B cell (primary cell): ENCODE data around the gene CD38. TPM values are rescaled to one million over a fixed set of nuclear protein-coding genes. Genes with fewer than 3 reads are reported as not detected.

Experiments
- ATAC-seq: fragments of 200-7000 bp; cut with Tn5 transposase; one replicate; pipeline ENCODE4 v1.10.0; 2021; ENCODE audit warnings: low read depth, mild to moderate bottlenecking, moderate number of reproducible peaks, moderate library complexity
- CTCF ChIA-PET: fragments of 350-600 bp; sonication (Branson Sonifier 250); formaldehyde crosslinking; loops from one replicate; lab custom pipeline; 2021; ENCODE audit warnings: antibody characterized with exemption, inconsistent platforms; lab: Charles Lee
- POLR2A ChIA-PET: fragments of 350-600 bp; sonication (Branson Sonifier 250); formaldehyde crosslinking; loops from one replicate; lab custom pipeline; 2021; ENCODE audit warnings: antibody characterized with exemption; lab: Charles Lee
- DNase-seq: peaks from one replicate; pipeline ENCODE4 v3.0.0; 2013
- H2AFZ ChIP-seq: 2 replicates; pipeline ENCODE4 v1.6.1; 2012; ENCODE audit warnings: mild to moderate bottlenecking, low read depth, low read length; ENCODE audit not compliant: insufficient read depth, poor library complexity, severe bottlenecking
- H3K27ac ChIP-seq, 2 donors: 1 replicate in 1 of 2; 2 replicates in 1 of 2; pipeline ENCODE4 v1.5.1; 2012 to 2013; ENCODE audit warnings: low read length in 2 of 2, mild to moderate bottlenecking in 2 of 2, moderate library complexity in 1 of 2
- H3K27me3 ChIP-seq, 4 experiments: fragments of 200-600 bp in 1 of 4; sonication (generic) in 1 of 4; replicated peaks in 1 of 4; 1 replicate in 2 of 4; 2 replicates in 2 of 4; pipeline versions ENCODE4 v1.6.1 to v1.7.0; 2013 to 2016; ENCODE audit warnings: low read length in 3 of 4, mild to moderate bottlenecking in 2 of 4, mixed read lengths in 1 of 4, moderate library complexity in 1 of 4; ENCODE audit not compliant: insufficient read depth in 4 of 4, control insufficient read depth in 3 of 4; ENCODE audit errors: control extremely low read depth in 1 of 4
- H3K36me3 ChIP-seq, 2 experiments: replicated peaks in 1 of 2; 1 replicate in 1 of 2; 2 replicates in 1 of 2; pipeline versions ENCODE4 v1.6.1 to v1.7.1; 2013; ENCODE audit warnings: low read length in 1 of 2; ENCODE audit not compliant: insufficient read depth in 2 of 2, control insufficient read depth in 1 of 2; ENCODE audit errors: control extremely low read depth in 1 of 2, extremely low read depth in 1 of 2
- H3K4me1 ChIP-seq, 2 donors: fragments of 200-600 bp in 1 of 2; sonication (generic) in 1 of 2; 1 replicate in 1 of 2; 2 replicates in 1 of 2; pipeline versions ENCODE4 v1.5.1 to v1.6.1; 2013 to 2017; ENCODE audit warnings: low read length in 2 of 2; ENCODE audit not compliant: control insufficient read depth in 2 of 2, insufficient read depth in 2 of 2
- H3K4me2 ChIP-seq: replicated peaks from 2 replicates; pipeline ENCODE3; 2012; ENCODE audit warnings: mild to moderate bottlenecking, low read depth, low read length; ENCODE audit not compliant: poor library complexity, severe bottlenecking
- H3K4me3 ChIP-seq, 5 experiments: fragments of 200-600 bp in 1 of 5; sonication (generic) in 1 of 5; 1 replicate in 3 of 5; 2 replicates in 2 of 5; pipeline versions ENCODE4 v1.5.1 to v1.7.0; 2011 to 2016; ENCODE audit warnings: low read length in 4 of 5, mild to moderate bottlenecking in 4 of 5, low read depth in 2 of 5, control low read depth in 1 of 5, moderate library complexity in 1 of 5; ENCODE audit not compliant: insufficient read depth in 1 of 5; ENCODE audit errors: control extremely low read depth in 1 of 5, extremely low read depth in 1 of 5
- H3K79me2 ChIP-seq: fragments of 200-600 bp; sonication (generic); one replicate; pipeline ENCODE4 v1.6.0; 2016; ENCODE audit warnings: low read length; ENCODE audit not compliant: control insufficient read depth, insufficient read depth
- H3K9ac ChIP-seq: fragments of 200-600 bp; sonication (generic); 2 replicates; pipeline ENCODE4 v1.6.1; 2017; ENCODE audit warnings: mild to moderate bottlenecking, low read length, moderate library complexity
- H3K9me3 ChIP-seq, 3 donors: one replicate each; pipeline versions ENCODE4 v1.6.1 to v1.7.1; 2013; ENCODE audit warnings: low read length in 2 of 3; ENCODE audit not compliant: control insufficient read depth in 2 of 3, insufficient read depth in 1 of 3; ENCODE audit errors: control extremely low read depth in 1 of 3
- H4K20me1 ChIP-seq: 2 replicates; pipeline ENCODE4 v1.6.0; 2012; ENCODE audit warnings: mild to moderate bottlenecking, low read length; ENCODE audit not compliant: insufficient read depth, control insufficient read depth, poor library complexity, severe bottlenecking
- H3K27ac Mint-ChIP-seq: one replicate; pipeline ENCODE4 v1.8.0; 2021; ENCODE audit warnings: mixed read lengths
- H3K27me3 Mint-ChIP-seq: one replicate; pipeline ENCODE4 v1.8.0; 2021; ENCODE audit warnings: mixed read lengths
- H3K4me1 Mint-ChIP-seq: one replicate; pipeline ENCODE4 v1.8.0; 2021; ENCODE audit warnings: mixed read lengths
- H3K4me3 Mint-ChIP-seq: one replicate; pipeline ENCODE4 v1.8.0; 2021; ENCODE audit warnings: mixed read lengths
- H3K9me3 Mint-ChIP-seq: one replicate; pipeline ENCODE4 v1.8.0; 2022; ENCODE audit warnings: mixed read lengths; ENCODE audit not compliant: insufficient read depth
- EZH2 ChIP-seq: IDR thresholded peaks from 2 replicates; pipeline ENCODE4 v1.6.1; 2012; ENCODE audit warnings: borderline replicate concordance, low read depth, mild to moderate bottlenecking, moderate library complexity, low read length; ENCODE audit not compliant: insufficient read depth, poor library complexity, severe bottlenecking
- WGBS: methylation state at CpG from one replicate; pipeline ENCODE4 v1.1.5; 2013; ENCODE audit warnings: missing lambda C conversion rate; ENCODE audit not compliant: insufficient coverage; 5-methylcytosine and 5-hydroxymethylcytosine counted together
- intact Hi-C: fragments of 100-400 bp; cut with micrococcal nuclease; formaldehyde crosslinking; loops from one replicate; pipeline ENCODE4 v1.10.0; 2022
- polyA plus RNA-seq: library from polyadenylated mRNA; depleted of rRNA; stranded (reverse); fragments of >200 nt; gene quantifications from 2 replicates; pipeline ENCODE4 v1.2.3, GENCODE V29; 2012
- total RNA-seq, 2 donors: library from RNA; stranded (reverse); fragments of 120-200 nt in 1 of 2; gene quantifications; 1 replicate in 1 of 2; 2 replicates in 1 of 2; pipeline versions ENCODE4 v1.2.3 to v1.2.4, GENCODE V29; 2013 to 2022
- TF ChIP-seq, protein P1 (sequence below): fragments of 200-600 bp; IDR thresholded peaks from one replicate; pipeline ENCODE4 v1.8.0; 2022; ENCODE audit warnings: antibody characterized with exemption, mild to moderate bottlenecking

The CD38 gene
- total and polyA plus RNA-seq, 2 donors (not counting 1 experiment from before 2014, with no cell fraction given), result 10.1 to 12.9 TPM

DNA sequence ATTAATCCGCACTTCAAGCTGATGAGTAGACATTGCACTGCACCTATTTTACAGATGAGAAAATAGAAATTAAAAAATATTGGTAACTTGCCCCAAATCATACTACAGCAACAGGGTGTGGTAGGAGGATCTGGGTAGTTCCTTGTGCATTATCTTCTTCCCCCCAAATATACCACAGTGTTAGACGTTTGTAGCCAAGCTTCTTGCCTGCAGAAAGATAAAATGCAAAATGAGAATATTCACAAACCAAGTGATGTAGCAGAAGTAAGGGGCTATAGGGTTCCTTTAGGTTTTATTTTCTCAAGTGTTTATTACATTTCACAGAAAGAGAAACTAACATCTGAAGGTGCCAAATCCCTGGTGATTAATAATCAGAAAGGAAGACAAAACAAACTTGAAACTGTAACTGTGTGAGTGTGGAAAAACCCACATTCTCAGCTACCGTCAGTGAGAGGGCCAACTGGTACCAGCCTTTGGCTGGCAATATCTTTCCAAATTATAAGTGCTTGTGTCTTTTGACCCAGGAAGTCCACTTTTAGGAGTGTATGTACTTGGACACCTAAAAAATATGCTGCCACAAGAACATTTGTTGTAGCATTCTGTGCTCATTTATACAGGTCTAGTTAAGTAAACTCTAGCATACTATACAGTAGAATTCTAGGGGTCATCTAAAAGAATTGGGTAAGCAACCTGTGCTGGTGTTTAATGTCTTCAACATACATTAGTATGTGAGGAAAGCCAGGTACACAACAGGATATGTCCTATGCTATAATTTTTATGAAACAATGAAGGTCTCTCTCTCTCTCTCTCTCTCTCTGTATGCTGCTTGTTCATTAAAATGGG lies 6.7 kb upstream of the CD38 start:
- Mint-ChIP-seq H3K4me3 (no peak overlapping the region), H3K27ac (no peak overlapping the region), H3K4me1 (peaks cover 7% of the 10 kb centered on the region), H3K27me3 (peaks cover 5% of the 10 kb centered on the region), H3K9me3 (no peaks in the 10 kb centered on the region)
- no peaks in the 10 kb centered on the region for H3K36me3 ChIP-seq
- no peaks in the 10 kb centered on the region for H3K79me2 ChIP-seq
- H2AFZ ChIP-seq, result no peak overlapping the region
- no peak for DNase-seq
- TF ChIP-seq, protein P1, sequence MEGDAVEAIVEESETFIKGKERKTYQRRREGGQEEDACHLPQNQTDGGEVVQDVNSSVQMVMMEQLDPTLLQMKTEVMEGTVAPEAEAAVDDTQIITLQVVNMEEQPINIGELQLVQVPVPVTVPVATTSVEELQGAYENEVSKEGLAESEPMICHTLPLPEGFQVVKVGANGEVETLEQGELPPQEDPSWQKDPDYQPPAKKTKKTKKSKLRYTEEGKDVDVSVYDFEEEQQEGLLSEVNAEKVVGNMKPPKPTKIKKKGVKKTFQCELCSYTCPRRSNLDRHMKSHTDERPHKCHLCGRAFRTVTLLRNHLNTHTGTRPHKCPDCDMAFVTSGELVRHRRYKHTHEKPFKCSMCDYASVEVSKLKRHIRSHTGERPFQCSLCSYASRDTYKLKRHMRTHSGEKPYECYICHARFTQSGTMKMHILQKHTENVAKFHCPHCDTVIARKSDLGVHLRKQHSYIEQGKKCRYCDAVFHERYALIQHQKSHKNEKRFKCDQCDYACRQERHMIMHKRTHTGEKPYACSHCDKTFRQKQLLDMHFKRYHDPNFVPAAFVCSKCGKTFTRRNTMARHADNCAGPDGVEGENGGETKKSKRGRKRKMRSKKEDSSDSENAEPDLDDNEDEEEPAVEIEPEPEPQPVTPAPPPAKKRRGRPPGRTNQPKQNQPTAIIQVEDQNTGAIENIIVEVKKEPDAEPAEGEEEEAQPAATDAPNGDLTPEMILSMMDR, result no peak
- TF ChIP-seq EZH2, result no peak
- H3K9me3 ChIP-seq, result no peaks in the 10 kb centered on the region
- POLR2A ChIA-PET, result interaction anchor here (0.7 kb wide), 1 partner anchor 8 kb away, joined by 3 read pairs; no protein-coding TSS in a partner anchor
- H3K4me1 ChIP-seq, result peaks cover 6 to 7% of the 10 kb centered on the region in 2 donors
- WGBS, result 0% methylated on average over 1 of the region's 3 CpGs
- H3K4me2 ChIP-seq, result no peak overlapping the region
- no peak overlapping the region for H3K27ac ChIP-seq
- ATAC-seq, result no peak
- H4K20me1 ChIP-seq, result no peaks in the 10 kb centered on the region
- H3K4me3 ChIP-seq, result no peak overlapping the region
- no peak overlapping the region for H3K9ac ChIP-seq
- CTCF ChIA-PET, result interaction anchor here (0.9 kb wide), 1 partner anchor 15 kb away, joined by 3 read pairs; no protein-coding TSS in a partner anchor
- H3K27me3 ChIP-seq, result no peaks in the 10 kb centered on the region
- intact Hi-C loops, result loop anchor here (10.0 kb wide), 1 partner anchor 117 kb away; the partner anchor contains the start of gene FBXL5

DNA sequence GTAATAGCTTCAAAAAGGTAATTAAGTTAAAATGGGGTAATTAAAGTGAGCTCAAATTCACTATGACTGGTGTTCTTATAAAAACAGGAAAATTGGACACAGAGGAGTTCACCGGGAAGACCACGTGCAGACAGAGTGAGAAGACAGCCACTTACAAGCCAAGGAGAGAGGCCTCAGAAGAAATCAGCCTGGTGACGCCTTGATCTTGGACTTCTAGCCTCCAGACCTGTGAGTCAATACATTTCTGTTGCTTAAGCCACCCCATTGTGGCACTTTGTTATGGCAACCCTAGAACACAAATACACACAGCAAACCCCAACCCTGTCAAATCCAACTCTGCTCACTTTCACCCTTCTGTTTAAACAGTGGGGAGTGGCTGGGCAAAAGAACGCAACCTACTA lies 4.1 kb upstream of the CD38 start:
- Histone ChIP-seq H3K36me3 (no peaks in the 10 kb centered on the region), H3K27ac (no peak overlapping the region), H4K20me1 (no peaks in the 10 kb centered on the region), H3K4me3 (no peak overlapping the region), H3K27me3 (no peaks in the 10 kb centered on the region), H3K9ac (no peak overlapping the region), H3K79me2 (no peaks in the 10 kb centered on the region), H3K4me2 (no peak overlapping the region), H2AFZ (no peak overlapping the region), H3K9me3 (no peaks in the 10 kb centered on the region), H3K4me1 (peaks cover 11 to 16% of the 10 kb centered on the region in 2 donors)
- CTCF ChIA-PET, result interaction anchor here (0.8 to 1.2 kb wide), 2 partner anchors 18 to 181 kb away, joined by 3 to 4 read pairs; no protein-coding TSS in a partner anchor
- TF ChIP-seq EZH2, result no peak
- TF ChIP-seq, protein P1, result no peak
- Mint-ChIP-seq H3K4me3 (no peak overlapping the region), H3K4me1 (peaks cover 22% of the 10 kb centered on the region), H3K27ac (no peak overlapping the region), H3K9me3 (no peaks in the 10 kb centered on the region), H3K27me3 (peaks cover 5% of the 10 kb centered on the region)
- ATAC-seq (no peak), DNase-seq (no peak)
- intact Hi-C loops, result loop anchor here (10.0 kb wide), 1 partner anchor 119 kb away; the partner anchor contains the start of gene FBXL5
- WGBS, result 91% methylated on average over 4 of the region's 4 CpGs
- POLR2A ChIA-PET, result no interaction called here
